ENCODE data around the gene HLA-DOA. TPM values are rescaled to one million over a fixed set of nuclear protein-coding genes. Genes with fewer than 3 reads are reported as not detected.

The HLA-DOA gene
- total RNA-seq, 1 donor from 2014 or later, result 30.2 TPM

- TF ChIP-seq CTCF (IDR thresholded peaks at IDR 0.05) (no peak), POLR2AphosphoS5 (IDR thresholded peaks at IDR 0.05; ENCODE audit: insufficient read depth in 1 of 2, low read depth in 1 of 2) (no peak), POLR2A (IDR thresholded peaks at IDR 0.05) (no peak)
- H3K4me3 ChIP-seq, result no peak overlapping the region
- no peaks in the 10 kb centered on the region for H3K9me3 ChIP-seq
- H3K4me1 ChIP-seq, result peaks cover 76% of the 10 kb centered on the region
- no peaks in the 10 kb centered on the region for H3K27me3 ChIP-seq
- DNase-seq (ENCODE audit: extremely low spot score in 2 of 2), result no peak
- intact Hi-C loops (cut with DNase I), result loop anchor here (10.0 kb wide), 1 partner anchor 1003 kb away; the partner anchor contains the start of gene DXO
- no peak overlapping the region for H3K27ac ChIP-seq
- H3K36me3 ChIP-seq, result peaks cover 0 to 83% of the 10 kb centered on the region in 2 donors
Observed at GRCh38 chr6:32977953-32978324, 31.5 kb downstream of the HLA-DOA start.

- no peak overlapping the region for H3K27ac ChIP-seq
- no peaks in the 10 kb centered on the region for H3K27me3 ChIP-seq
- TF ChIP-seq POLR2AphosphoS5 (IDR thresholded peaks at IDR 0.05; ENCODE audit: insufficient read depth in 1 of 2, low read depth in 1 of 2), result no peak
- no peak for TF ChIP-seq CTCF (IDR thresholded peaks at IDR 0.05)
- no peak for TF ChIP-seq POLR2A (IDR thresholded peaks at IDR 0.05)
- H3K4me3 ChIP-seq, result no peak overlapping the region
- H3K36me3 ChIP-seq, result peaks cover 0 to 85% of the 10 kb centered on the region in 2 donors
- H3K9me3 ChIP-seq, result no peaks in the 10 kb centered on the region
- DNase-seq (ENCODE audit: extremely low spot score in 2 of 2), result no peak
- peaks cover 76% of the 10 kb centered on the region for H3K4me1 ChIP-seq
- intact Hi-C loops (cut with DNase I), result loop anchor here (10.0 kb wide), 1 partner anchor 1003 kb away; the partner anchor contains the start of gene DXO
Observed at GRCh38 chr6:32977272-32977952, 32.0 kb downstream of the HLA-DOA start.

GRCh38 chr6:32976334-32977069, 32.9 kb downstream of the HLA-DOA start:
- Histone ChIP-seq H3K4me3 (no peak overlapping the region), H3K9me3 (no peaks in the 10 kb centered on the region), H3K4me1 (peaks cover 69% of the 10 kb centered on the region), H3K27me3 (no peaks in the 10 kb centered on the region), H3K36me3 (peaks cover 0 to 78% of the 10 kb centered on the region in 2 donors), H3K27ac (no peak overlapping the region)
- intact Hi-C loops (cut with DNase I), result loop anchor here (10.0 kb wide), 1 partner anchor 1002 kb away; the partner anchor contains the start of gene DXO
- TF ChIP-seq POLR2AphosphoS5 (IDR thresholded peaks at IDR 0.05; ENCODE audit: insufficient read depth in 1 of 2, low read depth in 1 of 2) (no peak), POLR2A (IDR thresholded peaks at IDR 0.05) (no peak), CTCF (IDR thresholded peaks at IDR 0.05) (no peak)
- no peak for DNase-seq (ENCODE audit: extremely low spot score in 2 of 2)

DNA sequence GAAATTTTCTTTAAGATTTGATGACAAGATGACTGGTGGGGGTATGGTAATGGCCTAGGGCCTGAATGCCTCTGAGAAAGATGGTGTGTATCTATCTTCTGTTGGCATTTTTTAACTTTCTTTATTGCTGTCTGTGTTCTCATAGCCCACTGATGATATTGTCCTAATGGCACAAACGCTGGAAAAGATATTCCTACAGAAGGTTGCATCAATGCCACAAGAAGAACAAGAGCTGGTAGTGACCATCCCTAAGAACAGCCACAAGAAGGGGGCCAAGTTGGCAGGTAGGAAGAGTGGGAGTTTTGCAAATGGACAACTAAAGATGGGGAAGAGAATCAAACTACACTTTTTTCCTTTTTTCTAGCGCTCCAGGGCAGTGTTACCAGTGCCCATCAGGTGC, 33.5 kb downstream of the HLA-DOA start:
- no peak overlapping the region for H3K27ac ChIP-seq
- H3K4me3 ChIP-seq, result no peak overlapping the region
- no peak for DNase-seq (ENCODE audit: extremely low spot score in 2 of 2)
- H3K9me3 ChIP-seq, result no peaks in the 10 kb centered on the region
- TF ChIP-seq POLR2AphosphoS5 (IDR thresholded peaks at IDR 0.05; ENCODE audit: insufficient read depth in 1 of 2, low read depth in 1 of 2), result no peak
- TF ChIP-seq POLR2A (IDR thresholded peaks at IDR 0.05), result no peak
- TF ChIP-seq CTCF (IDR thresholded peaks at IDR 0.05), result no peak
- H3K4me1 ChIP-seq, result peaks cover 64% of the 10 kb centered on the region
- intact Hi-C loops (cut with DNase I), result loop anchor here (10.0 kb wide), 1 partner anchor 1001 kb away; the partner anchor contains the start of gene DXO
- H3K36me3 ChIP-seq, result peaks cover 0 to 72% of the 10 kb centered on the region in 2 donors
- no peaks in the 10 kb centered on the region for H3K27me3 ChIP-seq
